WTC11 (cell line): Measurements from ENCODE around the gene ZFAND3.

Experiments
- CBFB ChIP-seq: sonication (generic); formaldehyde crosslinking; IDR thresholded peaks from 2 replicates; pipeline ENCODE4 v1.8.1; 2022; ENCODE audit warnings: mild to moderate bottlenecking, low read depth, missing genetic modification reagents
- CREB1 ChIP-seq: sonication (generic); formaldehyde crosslinking; IDR thresholded peaks from 2 replicates; pipeline ENCODE4 v1.8.0; 2023; ENCODE audit warnings: mild to moderate bottlenecking, missing genetic modification reagents
- TF ChIP-seq, protein P1 (sequence below): fragments of 250-450 bp; sonication (Bioruptor Pico); IDR thresholded peaks from 2 replicates; pipeline ENCODE4 v1.9.0; 2021; ENCODE audit warnings: mild to moderate bottlenecking

DNA sequence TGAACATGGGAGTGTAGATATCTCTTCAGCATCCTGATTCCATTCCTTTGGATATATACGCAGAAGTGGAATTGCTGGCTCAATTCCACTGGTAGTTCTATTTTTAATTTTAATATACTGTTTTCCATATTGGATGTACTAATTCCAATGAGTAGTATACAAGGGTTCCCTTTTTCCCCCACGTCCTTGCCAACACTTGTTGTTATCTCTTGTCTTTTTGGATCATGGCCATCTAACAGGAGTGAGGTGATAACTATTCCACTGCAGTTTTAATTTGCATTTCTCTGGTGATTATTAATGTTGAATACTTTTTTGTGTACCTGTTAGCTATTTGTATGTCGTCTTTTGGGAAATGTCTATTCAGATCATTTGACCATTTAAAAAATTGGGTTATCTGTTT is 91.5 kb downstream of the ZFAND3 start:
- TF ChIP-seq, protein P1, sequence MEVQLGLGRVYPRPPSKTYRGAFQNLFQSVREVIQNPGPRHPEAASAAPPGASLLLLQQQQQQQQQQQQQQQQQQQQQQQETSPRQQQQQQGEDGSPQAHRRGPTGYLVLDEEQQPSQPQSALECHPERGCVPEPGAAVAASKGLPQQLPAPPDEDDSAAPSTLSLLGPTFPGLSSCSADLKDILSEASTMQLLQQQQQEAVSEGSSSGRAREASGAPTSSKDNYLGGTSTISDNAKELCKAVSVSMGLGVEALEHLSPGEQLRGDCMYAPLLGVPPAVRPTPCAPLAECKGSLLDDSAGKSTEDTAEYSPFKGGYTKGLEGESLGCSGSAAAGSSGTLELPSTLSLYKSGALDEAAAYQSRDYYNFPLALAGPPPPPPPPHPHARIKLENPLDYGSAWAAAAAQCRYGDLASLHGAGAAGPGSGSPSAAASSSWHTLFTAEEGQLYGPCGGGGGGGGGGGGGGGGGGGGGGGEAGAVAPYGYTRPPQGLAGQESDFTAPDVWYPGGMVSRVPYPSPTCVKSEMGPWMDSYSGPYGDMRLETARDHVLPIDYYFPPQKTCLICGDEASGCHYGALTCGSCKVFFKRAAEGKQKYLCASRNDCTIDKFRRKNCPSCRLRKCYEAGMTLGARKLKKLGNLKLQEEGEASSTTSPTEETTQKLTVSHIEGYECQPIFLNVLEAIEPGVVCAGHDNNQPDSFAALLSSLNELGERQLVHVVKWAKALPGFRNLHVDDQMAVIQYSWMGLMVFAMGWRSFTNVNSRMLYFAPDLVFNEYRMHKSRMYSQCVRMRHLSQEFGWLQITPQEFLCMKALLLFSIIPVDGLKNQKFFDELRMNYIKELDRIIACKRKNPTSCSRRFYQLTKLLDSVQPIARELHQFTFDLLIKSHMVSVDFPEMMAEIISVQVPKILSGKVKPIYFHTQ, result no peak
- TF ChIP-seq CBFB (CRISPR knock-in tag), result no peak
- no peak for TF ChIP-seq CREB1 (CRISPR knock-in tag)
